Measurements from ENCODE around the gene SNRNP200. TPM values are rescaled to one million over a fixed set of nuclear protein-coding genes. Genes with fewer than 3 reads are reported as not detected.

The SNRNP200 gene
- total RNA-seq, 4 donors from 2014 or later, result 55.3 to 90.0 (median 68.6) TPM

DNA sequence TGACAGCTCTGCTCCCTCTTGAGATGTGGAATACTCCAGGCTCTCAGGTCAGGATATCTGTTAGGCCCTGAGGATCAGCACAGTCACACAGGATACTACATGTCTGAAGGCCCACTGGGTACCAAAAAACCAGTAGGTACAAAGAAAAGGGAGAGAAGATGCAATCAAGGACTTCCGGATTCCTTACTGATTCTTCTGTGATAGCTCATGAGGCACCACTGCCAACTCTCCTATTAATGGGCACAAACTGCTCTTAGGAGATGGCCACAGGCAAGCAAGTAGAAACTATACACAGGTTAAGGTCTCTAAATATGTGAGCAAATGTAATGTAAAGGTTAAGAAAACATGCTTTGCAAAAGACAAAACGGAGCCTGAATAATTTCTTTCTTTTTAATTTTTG is 43.0 kb downstream of the SNRNP200 start:
- H3K27ac ChIP-seq, result no peak overlapping the region
- TF ChIP-seq POLR2A (IDR thresholded peaks at IDR 0.05), result no peak
- TF ChIP-seq, protein P1, sequence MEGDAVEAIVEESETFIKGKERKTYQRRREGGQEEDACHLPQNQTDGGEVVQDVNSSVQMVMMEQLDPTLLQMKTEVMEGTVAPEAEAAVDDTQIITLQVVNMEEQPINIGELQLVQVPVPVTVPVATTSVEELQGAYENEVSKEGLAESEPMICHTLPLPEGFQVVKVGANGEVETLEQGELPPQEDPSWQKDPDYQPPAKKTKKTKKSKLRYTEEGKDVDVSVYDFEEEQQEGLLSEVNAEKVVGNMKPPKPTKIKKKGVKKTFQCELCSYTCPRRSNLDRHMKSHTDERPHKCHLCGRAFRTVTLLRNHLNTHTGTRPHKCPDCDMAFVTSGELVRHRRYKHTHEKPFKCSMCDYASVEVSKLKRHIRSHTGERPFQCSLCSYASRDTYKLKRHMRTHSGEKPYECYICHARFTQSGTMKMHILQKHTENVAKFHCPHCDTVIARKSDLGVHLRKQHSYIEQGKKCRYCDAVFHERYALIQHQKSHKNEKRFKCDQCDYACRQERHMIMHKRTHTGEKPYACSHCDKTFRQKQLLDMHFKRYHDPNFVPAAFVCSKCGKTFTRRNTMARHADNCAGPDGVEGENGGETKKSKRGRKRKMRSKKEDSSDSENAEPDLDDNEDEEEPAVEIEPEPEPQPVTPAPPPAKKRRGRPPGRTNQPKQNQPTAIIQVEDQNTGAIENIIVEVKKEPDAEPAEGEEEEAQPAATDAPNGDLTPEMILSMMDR (IDR thresholded peaks at IDR 0.05), result no peak
- DNase-seq, result no peak
- H3K4me3 ChIP-seq, result no peak overlapping the region
- no peaks in the 10 kb centered on the region for H3K9me3 ChIP-seq
- intact Hi-C loops (cut with DNase I), result no loop called here
- no peaks in the 10 kb centered on the region for H3K27me3 ChIP-seq
- H3K36me3 ChIP-seq, result peaks cover 5 to 45% (median 8%) of the 10 kb centered on the region in 3 donors
- H3K4me1 ChIP-seq, result peaks cover 38 to 89% (median 68%) of the 10 kb centered on the region in 3 donors
- WGBS, 2 donors, result 59 to 78% methylated on average over 2 of the region's 2 CpGs

DNA sequence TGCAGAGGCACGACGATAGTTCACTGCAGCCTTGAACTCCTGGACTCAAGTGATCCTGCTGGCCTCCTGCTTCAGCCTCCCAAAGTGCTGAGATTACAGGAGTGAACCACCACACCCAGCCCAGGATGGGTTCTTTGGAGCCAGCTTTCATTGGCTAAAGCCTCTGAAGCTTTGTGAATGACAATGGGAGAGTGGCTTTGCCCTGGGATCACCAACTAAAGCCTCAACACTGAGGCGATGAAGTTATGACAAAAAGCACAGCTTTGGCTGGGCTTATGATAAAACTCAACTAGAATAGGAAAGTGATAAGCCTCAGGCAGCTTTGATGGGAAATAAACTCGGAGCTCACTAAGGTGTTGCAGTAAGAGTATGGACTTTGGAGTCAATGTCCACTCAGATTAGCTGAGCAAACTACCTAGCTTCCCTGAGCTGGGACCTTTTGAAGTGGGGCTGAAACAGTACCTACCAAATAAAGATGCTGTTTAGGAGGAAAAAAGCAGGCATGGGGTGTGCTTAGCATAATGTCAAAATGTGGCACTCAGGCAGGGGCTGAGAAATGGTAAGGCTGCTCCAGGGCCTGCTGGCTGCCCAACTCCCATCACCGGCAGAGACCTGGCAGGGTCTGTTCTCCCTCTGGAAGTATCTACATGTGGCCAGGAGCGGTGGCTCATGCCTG is 43.9 kb downstream of the SNRNP200 start:
- WGBS, 2 donors, result 90 to 91% methylated on average over 4 to 6 of the region's 6 CpGs
- no peak overlapping the region for H3K4me3 ChIP-seq
- H3K9me3 ChIP-seq, result no peaks in the 10 kb centered on the region
- DNase-seq, result no peak
- TF ChIP-seq POLR2A (IDR thresholded peaks at IDR 0.05), result no peak
- TF ChIP-seq, protein P1 (IDR thresholded peaks at IDR 0.05), result no peak
- H3K27ac ChIP-seq, result peak overlapping the region; percentile 53 to 91 (median 82)
- H3K4me1 ChIP-seq, result peaks cover 35 to 89% (median 62%) of the 10 kb centered on the region in 3 donors
- peaks cover 5 to 53% (median 8%) of the 10 kb centered on the region in 3 donors for H3K36me3 ChIP-seq
- no peaks in the 10 kb centered on the region for H3K27me3 ChIP-seq
- intact Hi-C loops (cut with DNase I), result no loop called here

DNA sequence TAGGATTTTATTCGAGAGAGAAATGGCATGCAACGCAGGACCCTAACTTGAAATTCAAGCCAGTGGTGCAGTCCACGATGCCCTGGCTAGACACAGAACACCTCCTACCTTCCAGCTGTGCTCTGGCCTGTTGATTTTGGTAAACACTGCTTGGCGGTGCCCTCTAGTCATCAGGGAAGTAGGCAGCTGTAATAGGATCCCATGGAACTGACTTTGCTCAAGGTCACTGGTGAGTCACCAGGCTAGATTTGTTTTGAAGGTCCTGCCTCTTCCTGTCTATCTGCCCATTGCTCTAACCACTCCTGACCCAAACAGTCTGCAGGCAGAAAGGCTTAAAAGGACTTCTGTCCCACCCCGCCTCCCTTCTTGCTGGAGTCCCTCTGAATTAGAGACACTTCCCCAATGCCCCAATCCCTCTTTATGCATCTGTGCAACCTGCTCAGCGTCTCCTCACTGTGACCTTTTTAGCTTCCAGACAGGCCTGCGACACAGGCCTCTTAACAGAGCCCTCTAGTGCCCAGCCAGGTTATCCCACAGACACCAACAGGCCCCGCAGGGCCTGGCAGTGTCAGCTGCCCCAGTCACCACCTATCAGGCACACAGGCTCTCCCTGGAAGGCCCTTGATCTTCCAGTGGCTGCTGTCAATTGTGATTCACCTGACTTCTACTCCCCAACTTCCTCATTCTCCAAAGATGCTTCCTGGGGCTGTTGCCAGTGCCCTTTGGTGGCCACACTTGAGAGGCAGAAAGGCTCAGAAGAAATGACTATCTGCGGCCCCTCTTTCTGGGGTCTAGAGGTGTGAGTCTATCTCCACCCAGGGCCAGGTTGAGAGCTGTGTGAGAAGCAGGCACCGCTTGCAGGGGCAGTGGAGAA is 44.7 kb downstream of the SNRNP200 start:
- 28 to 37% methylated on average over 8 to 10 of the region's 10 CpGs for WGBS, 2 donors
- intact Hi-C loops (cut with DNase I), result no loop called here

DNA sequence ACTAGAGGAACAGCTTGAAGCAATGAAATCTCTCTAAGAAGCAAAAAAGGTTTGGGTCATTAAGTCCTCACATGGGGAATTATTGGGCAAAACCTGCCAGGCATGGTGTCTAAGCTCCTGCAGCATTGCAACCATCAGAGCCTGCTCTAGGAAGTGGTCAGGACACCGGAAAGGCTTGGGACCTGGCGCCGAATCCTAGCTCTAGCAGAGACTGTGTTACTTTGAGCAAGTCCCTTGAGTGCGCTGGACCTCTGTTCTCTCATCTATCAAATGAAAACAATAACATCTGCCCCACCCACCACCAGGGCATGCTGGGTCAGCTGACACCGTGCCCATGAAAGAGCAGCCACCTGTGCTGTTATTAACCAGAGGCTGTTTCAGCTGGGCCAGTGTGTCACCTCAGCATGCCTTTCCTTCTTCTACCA is 45.8 kb downstream of the SNRNP200 start:
- no peak for DNase-seq
- Histone ChIP-seq H3K27me3 (no peaks in the 10 kb centered on the region), H3K36me3 (peaks cover 8 to 73% (median 13%) of the 10 kb centered on the region in 3 donors), H3K9me3 (no peaks in the 10 kb centered on the region), H3K4me3 (no peak overlapping the region), H3K27ac (peak overlapping the region; percentile 79 to 92 (median 88)), H3K4me1 (peaks cover 31 to 96% (median 57%) of the 10 kb centered on the region in 3 donors)
- intact Hi-C loops (cut with DNase I), result loop anchor here (5.0 kb wide), 1 partner anchor 47 kb away; no protein-coding TSS in a partner anchor
- 20 to 96% methylated on average over 1 to 4 of the region's 5 CpGs for WGBS, 2 donors
- TF ChIP-seq, protein P1 (IDR thresholded peaks at IDR 0.05), result no peak
- no peak for TF ChIP-seq POLR2A (IDR thresholded peaks at IDR 0.05)

More for the DNA sequence above, 44.7 kb downstream of the SNRNP200 start:
- Histone ChIP-seq H3K27ac (peak overlapping the region; percentile 79 to 92 (median 88)), H3K4me3 (peak overlapping the region in 2 of 4 donors; percentile 12 to 30), H3K36me3 (peaks cover 5 to 62% (median 8%) of the 10 kb centered on the region in 3 donors), H3K9me3 (no peaks in the 10 kb centered on the region), H3K27me3 (no peaks in the 10 kb centered on the region), H3K4me1 (peaks cover 35 to 92% (median 62%) of the 10 kb centered on the region in 3 donors)
- peak in 1 of 4 donors; percentile 25 for TF ChIP-seq POLR2A (IDR thresholded peaks at IDR 0.05)
- TF ChIP-seq, protein P1 (IDR thresholded peaks at IDR 0.05), result peak in 4 of 6 experiments; percentile 13 to 47 (median 28)
- no peak for DNase-seq
